ENCODE data around the gene ATXN3L. TPM values are rescaled to one million over a fixed set of nuclear protein-coding genes. Genes with fewer than 3 reads are reported as not detected.

The ATXN3L gene
- not detected for total RNA-seq

- WGBS = 92% methylated on average over 2 of the region's 2 CpGs
- H3K27me3 ChIP-seq = no peaks in the 10 kb centered on the region
- TF ChIP-seq POLR2AphosphoS5 (IDR thresholded peaks at IDR 0.05) (no peak), EP300 (IDR thresholded peaks at IDR 0.05) (no peak), POLR2A (IDR thresholded peaks at IDR 0.05) (no peak)
- TF ChIP-seq, protein P1, sequence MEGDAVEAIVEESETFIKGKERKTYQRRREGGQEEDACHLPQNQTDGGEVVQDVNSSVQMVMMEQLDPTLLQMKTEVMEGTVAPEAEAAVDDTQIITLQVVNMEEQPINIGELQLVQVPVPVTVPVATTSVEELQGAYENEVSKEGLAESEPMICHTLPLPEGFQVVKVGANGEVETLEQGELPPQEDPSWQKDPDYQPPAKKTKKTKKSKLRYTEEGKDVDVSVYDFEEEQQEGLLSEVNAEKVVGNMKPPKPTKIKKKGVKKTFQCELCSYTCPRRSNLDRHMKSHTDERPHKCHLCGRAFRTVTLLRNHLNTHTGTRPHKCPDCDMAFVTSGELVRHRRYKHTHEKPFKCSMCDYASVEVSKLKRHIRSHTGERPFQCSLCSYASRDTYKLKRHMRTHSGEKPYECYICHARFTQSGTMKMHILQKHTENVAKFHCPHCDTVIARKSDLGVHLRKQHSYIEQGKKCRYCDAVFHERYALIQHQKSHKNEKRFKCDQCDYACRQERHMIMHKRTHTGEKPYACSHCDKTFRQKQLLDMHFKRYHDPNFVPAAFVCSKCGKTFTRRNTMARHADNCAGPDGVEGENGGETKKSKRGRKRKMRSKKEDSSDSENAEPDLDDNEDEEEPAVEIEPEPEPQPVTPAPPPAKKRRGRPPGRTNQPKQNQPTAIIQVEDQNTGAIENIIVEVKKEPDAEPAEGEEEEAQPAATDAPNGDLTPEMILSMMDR (IDR thresholded peaks at IDR 0.05) = no peak
- H3K4me1 ChIP-seq = no peaks in the 10 kb centered on the region
- H3K4me3 ChIP-seq = no peak within 1 kb of the TSS
- no peaks in the 10 kb centered on the region for H3K36me3 ChIP-seq
- no peak within 1 kb of the TSS for H3K27ac ChIP-seq
- H3K9me3 ChIP-seq = no peaks in the 10 kb centered on the region
- no peak for DNase-seq (ENCODE audit: low spot score in 2 of 2)
These were observed at the start of gene ATXN3L for GRCh38 chrX:13319953-13320352. TSS of gene ATXN3L (minus strand) at chrX:13320053. CDS start at chrX:13319934, 119 bp downstream.

DNA sequence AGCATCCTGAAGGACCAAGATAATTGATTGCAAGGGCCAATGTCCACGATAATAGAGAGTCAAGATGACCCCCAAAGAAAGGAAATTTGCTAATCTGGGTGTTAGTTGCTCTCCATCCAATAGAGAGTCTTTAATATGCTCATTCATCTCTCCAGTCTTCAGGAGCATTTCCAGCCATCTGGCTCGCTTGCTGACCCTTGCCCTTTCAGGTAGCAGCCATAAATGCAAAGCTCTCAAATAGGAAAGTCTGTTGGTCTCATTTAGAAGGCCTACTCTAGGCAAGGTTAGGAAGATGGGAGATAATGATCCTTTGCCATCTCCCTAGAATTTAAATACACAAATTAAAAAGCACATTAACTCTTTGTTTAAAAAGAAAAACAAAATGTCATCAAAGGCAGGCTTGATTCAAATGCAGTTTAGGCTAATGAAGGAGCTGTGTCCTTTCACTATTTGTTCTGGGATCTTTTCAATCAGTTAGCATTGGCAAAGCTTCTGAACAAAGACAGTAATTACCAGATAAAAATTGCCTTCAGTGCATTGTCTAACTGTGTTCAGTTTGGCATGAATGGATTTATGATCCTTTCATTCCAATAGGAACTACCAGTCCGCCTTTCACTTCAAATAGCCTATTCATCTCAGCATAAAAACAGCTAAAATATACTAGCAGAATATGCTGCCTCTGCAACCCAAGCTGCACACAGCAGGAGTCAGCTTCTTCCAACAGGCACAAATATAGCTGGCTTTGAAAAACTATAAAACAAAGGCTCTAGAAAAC, 49.6 kb upstream of the ATXN3L start:
- Histone ChIP-seq H3K4me3 (no peak overlapping the region), H3K36me3 (no peaks in the 10 kb centered on the region), H3K27me3 (no peaks in the 10 kb centered on the region), H3K27ac (no peak overlapping the region), H3K9me3 (no peaks in the 10 kb centered on the region), H3K4me1 (peaks cover 11% of the 10 kb centered on the region)
- DNase-seq (ENCODE audit: low spot score in 2 of 2) = no peak
- 43% methylated on average over 3 of the region's 3 CpGs for WGBS
- no peak for TF ChIP-seq EP300 (IDR thresholded peaks at IDR 0.05)

GRCh38 chrX:13367950-13368349, 48.1 kb upstream of the ATXN3L start:
- DNase-seq (ENCODE audit: low spot score in 2 of 2) = no peak
- Histone ChIP-seq H3K27ac (no peak overlapping the region), H3K4me1 (no peaks in the 10 kb centered on the region), H3K9me3 (no peaks in the 10 kb centered on the region), H3K27me3 (no peaks in the 10 kb centered on the region), H3K4me3 (no peak overlapping the region), H3K36me3 (no peaks in the 10 kb centered on the region)
- TF ChIP-seq, protein P1 (IDR thresholded peaks at IDR 0.05) = no peak
- TF ChIP-seq EP300 (IDR thresholded peaks at IDR 0.05) (no peak), POLR2A (IDR thresholded peaks at IDR 0.05) (no peak), POLR2AphosphoS5 (IDR thresholded peaks at IDR 0.05) (no peak)
- 71% methylated on average over 7 of the region's 7 CpGs for WGBS

DNA sequence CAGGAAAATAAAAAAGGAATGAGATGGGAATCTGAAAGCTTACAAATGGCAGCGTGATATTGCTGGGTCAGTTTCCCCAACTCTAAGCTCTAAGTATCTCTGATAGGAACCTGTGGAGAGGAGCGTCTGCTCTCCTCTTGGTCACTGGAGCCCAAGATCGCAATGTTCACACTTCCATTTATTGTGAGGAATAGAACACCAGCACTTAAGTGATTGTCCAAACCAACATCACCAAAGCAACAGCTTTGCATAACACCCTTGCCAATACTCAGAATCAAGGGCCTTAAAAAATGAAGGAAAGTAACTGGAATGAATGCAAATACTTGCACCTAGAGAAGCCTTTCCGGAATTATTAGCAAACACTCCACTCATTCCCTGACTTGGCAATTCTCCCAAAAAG, 46.8 kb upstream of the ATXN3L start:
- DNase-seq (ENCODE audit: low spot score in 2 of 2) = no peak
- H3K4me3 ChIP-seq = no peak overlapping the region
- no peak overlapping the region for H3K27ac ChIP-seq
- WGBS = 89% methylated on average over 4 of the region's 4 CpGs
- H3K9me3 ChIP-seq = no peaks in the 10 kb centered on the region
- TF ChIP-seq, protein P1 (IDR thresholded peaks at IDR 0.05) = no peak
- TF ChIP-seq EP300 (IDR thresholded peaks at IDR 0.05) = no peak
- no peak for TF ChIP-seq POLR2AphosphoS5 (IDR thresholded peaks at IDR 0.05)
- H3K27me3 ChIP-seq = no peaks in the 10 kb centered on the region
- H3K4me1 ChIP-seq = no peaks in the 10 kb centered on the region
- H3K36me3 ChIP-seq = no peaks in the 10 kb centered on the region

DNA sequence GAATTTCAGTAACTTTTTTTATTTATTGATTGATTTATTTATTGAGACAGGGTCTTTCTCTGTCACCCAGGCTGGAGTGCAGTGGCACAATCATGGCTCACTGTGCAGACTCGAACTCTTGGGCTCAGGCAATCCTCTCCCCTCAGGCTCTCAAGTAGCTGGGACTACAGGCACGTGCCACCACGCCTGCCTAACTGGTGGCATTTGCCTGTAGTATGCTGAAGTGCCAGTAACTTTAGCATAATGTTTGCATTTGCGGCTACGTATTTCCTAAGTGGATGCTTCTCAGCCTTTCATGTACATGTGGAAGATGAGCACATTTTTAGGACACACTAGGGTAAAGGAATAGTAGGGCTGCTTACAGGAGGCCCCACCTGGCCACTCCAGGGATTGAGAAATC, 45.3 kb upstream of the ATXN3L start:
- H3K4me1 ChIP-seq = no peaks in the 10 kb centered on the region
- no peak overlapping the region for H3K27ac ChIP-seq
- H3K27me3 ChIP-seq = no peaks in the 10 kb centered on the region
- no peak overlapping the region for H3K4me3 ChIP-seq
- H3K9me3 ChIP-seq = no peaks in the 10 kb centered on the region
- WGBS = 75% methylated on average over 5 of the region's 5 CpGs
- no peaks in the 10 kb centered on the region for H3K36me3 ChIP-seq
- TF ChIP-seq POLR2AphosphoS5 (IDR thresholded peaks at IDR 0.05) (no peak), EP300 (IDR thresholded peaks at IDR 0.05) (no peak), POLR2A (IDR thresholded peaks at IDR 0.05) (no peak)
- TF ChIP-seq, protein P1 (IDR thresholded peaks at IDR 0.05) = no peak
- DNase-seq (ENCODE audit: low spot score in 2 of 2) = no peak

Data from suprapubic skin (tissue), 4 donors.